GM12874 (cell line): ENCODE data around the gene TBC1D25.
A peak's percentile ranks its signal among the peaks of the same experiment; 100 is the strongest.

ENCODE experiments used
- CTCF ChIP-seq: IDR thresholded peaks from 2 replicates; pipeline ENCODE4 v1.5.1; 2011; ENCODE audit warnings: low read depth, mild to moderate bottlenecking, control low read depth, low read length, moderate library complexity; ENCODE audit not compliant: insufficient read depth

TBC1D25 gene

GRCh38 chrX:48597353-48598264, 58.1 kb downstream of the TBC1D25 start, which contains the start of gene WDR13:
Gene WDR13 (plus strand): TSS chrX:48597492. CDS start chrX:48597997, 505 bp downstream.
- no peak for TF ChIP-seq CTCF

GRCh38 chrX:48598614-48599013, 59.1 kb downstream of the TBC1D25 start:
- TF ChIP-seq CTCF: no peak

- no peak for TF ChIP-seq CTCF
These were observed 59.8 kb downstream of the TBC1D25 start for GRCh38 chrX:48599341-48599740.

- TF ChIP-seq CTCF: no peak
These were observed 60.7 kb downstream of the TBC1D25 start for GRCh38 chrX:48600226-48600625.

GRCh38 chrX:48601741-48602394, 62.4 kb downstream of the TBC1D25 start:
- TF ChIP-seq CTCF: no peak

GRCh38 chrX:48604701-48605100, 65.2 kb downstream of the TBC1D25 start:
- no peak for TF ChIP-seq CTCF

- TF ChIP-seq CTCF: peak; percentile 22; the same call in 1 of the 2 replicates
These were observed 66.6 kb downstream of the TBC1D25 start for GRCh38 chrX:48606091-48606490.
